ENCODE measurements around the gene NUDT8.

DNA sequence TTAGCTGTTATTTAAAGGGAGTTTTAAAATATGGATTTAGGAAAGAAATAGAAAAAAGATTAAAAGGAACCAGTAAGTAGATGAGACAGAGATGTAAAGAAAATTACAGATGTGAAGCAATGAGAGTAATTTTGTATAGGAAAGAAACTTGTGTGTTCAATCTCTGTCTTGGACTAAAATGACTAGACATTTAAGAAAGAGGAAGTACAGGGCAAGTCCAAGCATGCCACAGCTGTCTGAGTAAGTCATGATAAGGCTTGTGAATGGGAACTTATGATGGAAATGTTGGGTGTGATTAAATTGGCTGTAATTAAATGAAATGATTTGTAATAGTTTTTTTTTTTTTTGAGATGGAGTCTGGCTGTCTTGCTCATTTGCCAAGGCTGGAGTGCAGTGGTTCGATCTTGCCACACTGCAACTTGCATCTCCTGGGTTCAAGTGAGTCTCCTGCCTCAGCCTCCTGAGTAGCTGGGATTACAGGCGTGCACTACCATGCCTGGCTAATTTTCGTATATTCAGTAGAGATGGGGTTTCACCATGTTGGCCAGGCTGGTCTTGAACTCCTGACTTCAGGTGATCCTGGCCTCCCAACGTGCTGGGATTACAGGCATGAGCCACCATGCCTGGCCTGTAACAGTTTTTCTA is 26.7 kb upstream of the NUDT8 start:
- TF ChIP-seq, protein P1, sequence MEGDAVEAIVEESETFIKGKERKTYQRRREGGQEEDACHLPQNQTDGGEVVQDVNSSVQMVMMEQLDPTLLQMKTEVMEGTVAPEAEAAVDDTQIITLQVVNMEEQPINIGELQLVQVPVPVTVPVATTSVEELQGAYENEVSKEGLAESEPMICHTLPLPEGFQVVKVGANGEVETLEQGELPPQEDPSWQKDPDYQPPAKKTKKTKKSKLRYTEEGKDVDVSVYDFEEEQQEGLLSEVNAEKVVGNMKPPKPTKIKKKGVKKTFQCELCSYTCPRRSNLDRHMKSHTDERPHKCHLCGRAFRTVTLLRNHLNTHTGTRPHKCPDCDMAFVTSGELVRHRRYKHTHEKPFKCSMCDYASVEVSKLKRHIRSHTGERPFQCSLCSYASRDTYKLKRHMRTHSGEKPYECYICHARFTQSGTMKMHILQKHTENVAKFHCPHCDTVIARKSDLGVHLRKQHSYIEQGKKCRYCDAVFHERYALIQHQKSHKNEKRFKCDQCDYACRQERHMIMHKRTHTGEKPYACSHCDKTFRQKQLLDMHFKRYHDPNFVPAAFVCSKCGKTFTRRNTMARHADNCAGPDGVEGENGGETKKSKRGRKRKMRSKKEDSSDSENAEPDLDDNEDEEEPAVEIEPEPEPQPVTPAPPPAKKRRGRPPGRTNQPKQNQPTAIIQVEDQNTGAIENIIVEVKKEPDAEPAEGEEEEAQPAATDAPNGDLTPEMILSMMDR (IDR thresholded peaks at IDR 0.05; ENCODE audit: poor library complexity): no peak
- no peak for TF ChIP-seq EZH2 (IDR thresholded peaks at IDR 0.05; ENCODE audit: borderline replicate concordance)
- no peak for TF ChIP-seq EZH2phosphoT487 (IDR thresholded peaks at IDR 0.05; ENCODE audit: low read depth, severe bottlenecking, unreplicated experiment)

Data from hepatocyte (in vitro differentiated cells).